Measurements from ENCODE around the gene TAMALIN.
A peak's percentile ranks its signal among the peaks of the same experiment; 100 is the strongest.

The TAMALIN gene

DNA sequence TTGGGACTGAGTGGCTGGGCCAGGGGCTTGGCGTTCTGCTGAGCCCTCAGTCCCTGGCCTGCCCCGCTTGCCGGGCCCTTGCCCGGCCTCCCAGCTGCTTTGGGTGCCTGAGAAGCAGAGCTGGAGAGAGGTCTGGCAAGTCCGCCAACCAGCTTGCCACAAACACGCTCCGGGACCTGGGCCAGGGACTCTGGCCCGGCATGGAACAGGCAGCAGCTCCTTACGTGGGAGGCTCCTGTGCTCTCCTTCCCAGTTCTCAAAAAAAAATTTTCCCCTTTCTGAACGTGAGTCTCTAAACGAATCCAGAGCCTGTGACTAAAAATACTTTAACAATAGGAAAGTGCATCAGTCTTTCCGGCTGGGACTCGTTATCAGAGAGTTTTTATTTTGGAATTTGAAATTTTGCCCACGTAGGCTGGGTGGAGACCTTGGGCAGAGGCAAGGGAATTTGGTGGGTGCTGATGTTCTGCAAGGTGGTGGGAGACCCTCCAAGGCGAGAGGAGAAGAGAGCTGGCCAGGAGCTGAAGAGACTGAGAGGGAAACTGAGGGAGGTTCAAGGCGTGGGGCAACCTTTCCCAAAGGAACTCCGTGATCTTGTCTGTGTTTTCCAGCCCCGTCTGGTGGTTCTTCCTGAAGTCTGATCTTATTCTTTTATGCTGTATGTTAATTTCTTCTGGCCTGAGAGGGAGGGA, 37.7 kb downstream of the TAMALIN start:
- H3K27ac ChIP-seq (replicated peaks): no peak overlapping the region
- TF ChIP-seq, protein P1, sequence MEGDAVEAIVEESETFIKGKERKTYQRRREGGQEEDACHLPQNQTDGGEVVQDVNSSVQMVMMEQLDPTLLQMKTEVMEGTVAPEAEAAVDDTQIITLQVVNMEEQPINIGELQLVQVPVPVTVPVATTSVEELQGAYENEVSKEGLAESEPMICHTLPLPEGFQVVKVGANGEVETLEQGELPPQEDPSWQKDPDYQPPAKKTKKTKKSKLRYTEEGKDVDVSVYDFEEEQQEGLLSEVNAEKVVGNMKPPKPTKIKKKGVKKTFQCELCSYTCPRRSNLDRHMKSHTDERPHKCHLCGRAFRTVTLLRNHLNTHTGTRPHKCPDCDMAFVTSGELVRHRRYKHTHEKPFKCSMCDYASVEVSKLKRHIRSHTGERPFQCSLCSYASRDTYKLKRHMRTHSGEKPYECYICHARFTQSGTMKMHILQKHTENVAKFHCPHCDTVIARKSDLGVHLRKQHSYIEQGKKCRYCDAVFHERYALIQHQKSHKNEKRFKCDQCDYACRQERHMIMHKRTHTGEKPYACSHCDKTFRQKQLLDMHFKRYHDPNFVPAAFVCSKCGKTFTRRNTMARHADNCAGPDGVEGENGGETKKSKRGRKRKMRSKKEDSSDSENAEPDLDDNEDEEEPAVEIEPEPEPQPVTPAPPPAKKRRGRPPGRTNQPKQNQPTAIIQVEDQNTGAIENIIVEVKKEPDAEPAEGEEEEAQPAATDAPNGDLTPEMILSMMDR (IDR thresholded peaks at IDR 0.05; ENCODE audit: insufficient read depth, low read length): no peak
- TF ChIP-seq SPI1 (IDR thresholded peaks at IDR 0.05; ENCODE audit: borderline replicate concordance, low read depth) (no peak), GABPA (IDR thresholded peaks at IDR 0.05; ENCODE audit: low read depth) (no peak), POLR2AphosphoS5 (IDR thresholded peaks at IDR 0.05; ENCODE audit: low read depth) (no peak)
- TF ChIP-seq, protein P2, sequence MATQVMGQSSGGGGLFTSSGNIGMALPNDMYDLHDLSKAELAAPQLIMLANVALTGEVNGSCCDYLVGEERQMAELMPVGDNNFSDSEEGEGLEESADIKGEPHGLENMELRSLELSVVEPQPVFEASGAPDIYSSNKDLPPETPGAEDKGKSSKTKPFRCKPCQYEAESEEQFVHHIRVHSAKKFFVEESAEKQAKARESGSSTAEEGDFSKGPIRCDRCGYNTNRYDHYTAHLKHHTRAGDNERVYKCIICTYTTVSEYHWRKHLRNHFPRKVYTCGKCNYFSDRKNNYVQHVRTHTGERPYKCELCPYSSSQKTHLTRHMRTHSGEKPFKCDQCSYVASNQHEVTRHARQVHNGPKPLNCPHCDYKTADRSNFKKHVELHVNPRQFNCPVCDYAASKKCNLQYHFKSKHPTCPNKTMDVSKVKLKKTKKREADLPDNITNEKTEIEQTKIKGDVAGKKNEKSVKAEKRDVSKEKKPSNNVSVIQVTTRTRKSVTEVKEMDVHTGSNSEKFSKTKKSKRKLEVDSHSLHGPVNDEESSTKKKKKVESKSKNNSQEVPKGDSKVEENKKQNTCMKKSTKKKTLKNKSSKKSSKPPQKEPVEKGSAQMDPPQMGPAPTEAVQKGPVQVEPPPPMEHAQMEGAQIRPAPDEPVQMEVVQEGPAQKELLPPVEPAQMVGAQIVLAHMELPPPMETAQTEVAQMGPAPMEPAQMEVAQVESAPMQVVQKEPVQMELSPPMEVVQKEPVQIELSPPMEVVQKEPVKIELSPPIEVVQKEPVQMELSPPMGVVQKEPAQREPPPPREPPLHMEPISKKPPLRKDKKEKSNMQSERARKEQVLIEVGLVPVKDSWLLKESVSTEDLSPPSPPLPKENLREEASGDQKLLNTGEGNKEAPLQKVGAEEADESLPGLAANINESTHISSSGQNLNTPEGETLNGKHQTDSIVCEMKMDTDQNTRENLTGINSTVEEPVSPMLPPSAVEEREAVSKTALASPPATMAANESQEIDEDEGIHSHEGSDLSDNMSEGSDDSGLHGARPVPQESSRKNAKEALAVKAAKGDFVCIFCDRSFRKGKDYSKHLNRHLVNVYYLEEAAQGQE (IDR thresholded peaks at IDR 0.05; ENCODE audit: insufficient replicate concordance, low read depth): no peak
- H3K4me3 ChIP-seq (replicated peaks; ENCODE audit: insufficient read depth, low read length): no peak overlapping the region
- no peaks in the 10 kb centered on the region for H3K27me3 ChIP-seq (ENCODE audit: insufficient read depth, poor library complexity, severe bottlenecking)
- no peak for DNase-seq (ENCODE audit: low read depth in 1 of 2, low spot score in 1 of 2)

DNA sequence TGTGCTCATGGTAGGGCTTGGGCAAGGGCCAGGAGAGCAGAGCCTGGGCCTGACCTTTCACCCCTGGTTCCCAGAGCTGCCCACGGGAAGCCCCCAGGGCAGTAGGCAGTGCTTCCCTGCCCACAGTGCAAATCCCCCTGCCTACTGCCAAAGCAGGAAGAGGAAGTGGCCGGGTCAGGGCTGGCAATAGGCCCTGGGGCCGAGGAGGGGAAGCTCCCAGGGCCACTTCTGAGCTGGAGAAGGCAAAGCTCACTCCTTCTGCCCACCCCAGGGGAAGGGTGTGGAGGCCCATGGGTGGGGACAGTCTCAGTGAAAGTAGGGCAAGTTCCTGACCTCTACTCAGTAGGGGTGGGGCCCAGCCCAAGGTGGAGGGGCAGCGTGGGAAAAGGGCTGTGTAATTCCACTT, 39.1 kb downstream of the TAMALIN start:
- H3K27ac ChIP-seq (replicated peaks): peak overlapping the region; percentile 40
- peak in 1 of 2 experiments; percentile 67 for DNase-seq (ENCODE audit: low read depth in 1 of 2, low spot score in 1 of 2)
- peaks cover 6% of the 10 kb centered on the region for H3K27me3 ChIP-seq (ENCODE audit: insufficient read depth, poor library complexity, severe bottlenecking)
- TF ChIP-seq, protein P1 (IDR thresholded peaks at IDR 0.05; ENCODE audit: insufficient read depth, low read length): no peak
- peak; percentile 89 for TF ChIP-seq SPI1 (IDR thresholded peaks at IDR 0.05; ENCODE audit: borderline replicate concordance, low read depth)
- no peak overlapping the region for H3K4me3 ChIP-seq (replicated peaks; ENCODE audit: insufficient read depth, low read length)

DNA sequence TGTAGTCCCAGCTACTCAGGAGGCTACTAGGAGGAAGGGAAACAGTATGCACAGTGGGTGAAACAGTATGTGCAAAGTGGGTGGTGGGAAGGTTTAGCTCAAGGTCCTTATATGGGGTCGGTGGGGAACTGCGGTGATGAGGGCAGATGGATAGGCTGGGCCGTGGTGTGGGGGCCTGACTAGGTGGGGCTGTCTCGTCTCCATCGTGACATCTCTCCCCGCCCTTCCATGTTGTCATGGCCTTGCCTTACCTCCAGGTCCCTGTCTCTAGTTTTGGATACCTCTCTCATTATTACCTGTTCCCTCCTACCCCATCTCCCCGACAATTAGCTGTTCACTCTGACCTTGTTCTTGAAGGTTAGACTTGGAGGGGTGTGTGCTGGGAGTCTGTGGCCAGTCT, 40.1 kb downstream of the TAMALIN start:
- Histone ChIP-seq H3K27ac (replicated peaks) (no peak overlapping the region), H3K27me3 (ENCODE audit: insufficient read depth, poor library complexity, severe bottlenecking) (peaks cover 8% of the 10 kb centered on the region), H3K4me3 (replicated peaks; ENCODE audit: insufficient read depth, low read length) (no peak overlapping the region)
- no peak for DNase-seq (ENCODE audit: low read depth in 1 of 2, low spot score in 1 of 2)
- TF ChIP-seq SPI1 (IDR thresholded peaks at IDR 0.05; ENCODE audit: borderline replicate concordance, low read depth) (no peak), POLR2AphosphoS5 (IDR thresholded peaks at IDR 0.05; ENCODE audit: low read depth) (no peak), GABPA (IDR thresholded peaks at IDR 0.05; ENCODE audit: low read depth) (no peak)
- TF ChIP-seq, protein P1 (IDR thresholded peaks at IDR 0.05; ENCODE audit: insufficient read depth, low read length): no peak
- TF ChIP-seq, protein P2 (IDR thresholded peaks at IDR 0.05; ENCODE audit: insufficient replicate concordance, low read depth): no peak

DNA sequence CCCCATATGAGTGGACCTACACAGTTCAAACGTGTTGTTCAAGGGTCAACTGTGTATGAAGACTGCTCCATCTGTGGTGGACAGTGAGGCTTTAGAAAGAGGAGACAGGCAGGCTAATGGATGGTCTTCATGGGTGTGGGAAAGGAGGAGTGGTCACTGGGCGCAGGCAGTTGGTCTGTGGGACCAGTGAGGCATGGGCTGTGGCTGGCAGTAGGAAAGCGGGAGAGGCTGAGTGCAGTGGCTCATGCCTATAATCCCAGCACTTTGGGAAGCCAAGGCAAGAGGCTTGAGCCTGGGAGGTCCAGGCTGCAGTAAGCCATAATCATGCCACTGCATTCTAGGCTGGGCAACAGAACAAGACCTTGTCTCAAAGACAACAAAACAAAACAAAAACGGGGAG, 42.5 kb downstream of the TAMALIN start:
- no peak for TF ChIP-seq GABPA (IDR thresholded peaks at IDR 0.05; ENCODE audit: low read depth)
- TF ChIP-seq POLR2AphosphoS5 (IDR thresholded peaks at IDR 0.05; ENCODE audit: low read depth): no peak
- Histone ChIP-seq H3K27ac (replicated peaks) (no peak overlapping the region), H3K27me3 (ENCODE audit: insufficient read depth, poor library complexity, severe bottlenecking) (peaks cover 8% of the 10 kb centered on the region), H3K4me3 (replicated peaks; ENCODE audit: insufficient read depth, low read length) (no peak overlapping the region)
- no peak for DNase-seq (ENCODE audit: low read depth in 1 of 2, low spot score in 1 of 2)

All from HL-60 (cell line).